Sigmoid colon (tissue), 7 donors: Measurements from ENCODE around the gene PPP1R9B. TPM values are rescaled to one million over a fixed set of nuclear protein-coding genes. Genes with fewer than 3 reads are reported as not detected.

Experiments
- DNase-seq: peaks from one replicate; pipeline ENCODE4 v3.0.0-alpha.2; 2019
- H3K27ac ChIP-seq, 4 donors: fragments of 200-600 bp; sonication (generic); one replicate each; pipeline ENCODE4 v1.5.1; 2016 to 2019; ENCODE audit warnings: mild to moderate bottlenecking in 1 of 4
- H3K27me3 ChIP-seq, 3 donors: fragments of 200-600 bp; sonication (generic); one replicate each; pipeline ENCODE4 v1.5.1; 2019; ENCODE audit warnings: mild to moderate bottlenecking in 1 of 3
- H3K36me3 ChIP-seq, 4 donors: fragments of 200-600 bp; sonication (generic); one replicate each; pipeline ENCODE4 v1.5.1; 2016 to 2019
- H3K4me1 ChIP-seq, 4 donors: fragments of 200-600 bp; sonication (generic); one replicate each; pipeline ENCODE4 v1.5.1; 2017 to 2019
- H3K4me3 ChIP-seq, 4 donors: fragments of 200-600 bp; sonication (generic); one replicate each; pipeline ENCODE4 v1.5.1; 2017 to 2019; ENCODE audit warnings: mild to moderate bottlenecking in 2 of 4, moderate library complexity in 1 of 4
- H3K9me3 ChIP-seq, 4 donors: fragments of 200-600 bp in 3 of 4; sonication (generic) in 3 of 4; one replicate each; pipeline versions ENCODE4 v1.5.1 to v1.6.1; 2013 to 2019
- EP300 ChIP-seq, 4 donors: sonication (generic); formaldehyde crosslinking; IDR thresholded peaks; one replicate each; pipeline ENCODE4 v1.6.1; 2017; ENCODE audit warnings: antibody characterized with exemption in 4 of 4
- POLR2A ChIP-seq, 2 donors: fragments of 450-650 bp; IDR thresholded peaks; one replicate each; pipeline ENCODE4 v1.6.1; 2016; ENCODE audit warnings: antibody characterized with exemption in 2 of 2, mild to moderate bottlenecking in 2 of 2, moderate library complexity in 2 of 2
- POLR2AphosphoS5 ChIP-seq, 4 donors: sonication (generic); formaldehyde crosslinking; IDR thresholded peaks; one replicate each; pipeline ENCODE4 v1.6.1; 2017; ENCODE audit warnings: antibody characterized with exemption in 4 of 4
- WGBS, 2 donors: extraction: QIAGEN DNeasy Blood & Tissue Kit; methylation state at CpG; one replicate each; pipeline ENCODE4 v1.1.7; 2013; 5-methylcytosine and 5-hydroxymethylcytosine counted together
- intact Hi-C: fragments of 100-400 bp; cut with DNase I; formaldehyde crosslinking; loops from one replicate; pipeline ENCODE4 v1.15.1; 2023
- polyA plus RNA-seq, 3 donors: library from polyadenylated mRNA; stranded (reverse); fragments of 200-250 nt; gene quantifications; one replicate each; pipeline ENCODE4 v1.2.3, GENCODE V29; 2013
- total RNA-seq, 4 donors: library from RNA; depleted of rRNA; stranded (reverse); fragments of >200 nt; gene quantifications; one replicate each; pipeline ENCODE4 v1.1.0, GENCODE V29; 2016
- TF ChIP-seq, protein P1 (sequence below), 4 experiments: fragments of 450-650 bp in 3 of 4; fragments of 200-600 bp in 1 of 4; IDR thresholded peaks; one replicate each; pipeline ENCODE4 v1.5.1; 2016 to 2019; ENCODE audit warnings: antibody characterized with exemption in 4 of 4, mild to moderate bottlenecking in 3 of 4, moderate library complexity in 2 of 4
- donor health status: healthy with polysubstance abuse.
- donor health status: Bipolar disorder and iron deficiency.
- donor health status: healthy.

The PPP1R9B gene
- total and polyA plus RNA-seq, 7 donors: 9.0 to 38.7 (median 16.8) TPM

DNA sequence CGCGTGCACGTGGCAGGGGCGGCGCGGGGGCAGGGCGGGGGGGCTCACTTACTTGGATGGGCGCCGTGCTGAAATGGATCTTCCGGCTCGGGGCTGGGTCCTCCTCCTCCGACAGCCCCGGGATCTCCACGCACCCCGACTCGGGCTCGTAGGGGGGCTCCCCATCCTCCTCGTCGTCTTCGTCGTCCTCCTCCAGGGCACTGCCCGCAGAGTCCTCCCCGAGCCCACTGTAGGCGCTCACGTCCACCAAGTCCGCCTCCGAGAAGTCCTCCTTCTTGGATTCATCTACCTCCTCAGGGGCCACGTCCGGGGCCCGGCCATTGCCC, 1.4 kb downstream of the PPP1R9B start:
- Histone ChIP-seq H3K4me1 (peaks cover 0 to 77% (median 63%) of the 10 kb centered on the region in 4 donors), H3K9me3 (no peaks in the 10 kb centered on the region), H3K36me3 (peaks cover 4 to 12% (median 10%) of the 10 kb centered on the region in 4 donors), H3K27me3 (no peaks in the 10 kb centered on the region), H3K27ac (peak overlapping the region; percentile 89 to 95 (median 92)), H3K4me3 (peak overlapping the region; percentile 69 to 92 (median 82))
- intact Hi-C loops: no loop called here
- no peak for DNase-seq
- whole genome bisulfite sequencing, 2 donors: 0% methylated on average over 30 of the region's 30 CpGs
- TF ChIP-seq POLR2A (IDR thresholded peaks at IDR 0.05): no peak
- TF ChIP-seq POLR2AphosphoS5 (IDR thresholded peaks at IDR 0.05): no peak
- TF ChIP-seq EP300 (IDR thresholded peaks at IDR 0.05): no peak
- TF ChIP-seq, protein P1, sequence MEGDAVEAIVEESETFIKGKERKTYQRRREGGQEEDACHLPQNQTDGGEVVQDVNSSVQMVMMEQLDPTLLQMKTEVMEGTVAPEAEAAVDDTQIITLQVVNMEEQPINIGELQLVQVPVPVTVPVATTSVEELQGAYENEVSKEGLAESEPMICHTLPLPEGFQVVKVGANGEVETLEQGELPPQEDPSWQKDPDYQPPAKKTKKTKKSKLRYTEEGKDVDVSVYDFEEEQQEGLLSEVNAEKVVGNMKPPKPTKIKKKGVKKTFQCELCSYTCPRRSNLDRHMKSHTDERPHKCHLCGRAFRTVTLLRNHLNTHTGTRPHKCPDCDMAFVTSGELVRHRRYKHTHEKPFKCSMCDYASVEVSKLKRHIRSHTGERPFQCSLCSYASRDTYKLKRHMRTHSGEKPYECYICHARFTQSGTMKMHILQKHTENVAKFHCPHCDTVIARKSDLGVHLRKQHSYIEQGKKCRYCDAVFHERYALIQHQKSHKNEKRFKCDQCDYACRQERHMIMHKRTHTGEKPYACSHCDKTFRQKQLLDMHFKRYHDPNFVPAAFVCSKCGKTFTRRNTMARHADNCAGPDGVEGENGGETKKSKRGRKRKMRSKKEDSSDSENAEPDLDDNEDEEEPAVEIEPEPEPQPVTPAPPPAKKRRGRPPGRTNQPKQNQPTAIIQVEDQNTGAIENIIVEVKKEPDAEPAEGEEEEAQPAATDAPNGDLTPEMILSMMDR (IDR thresholded peaks at IDR 0.05): no peak

DNA sequence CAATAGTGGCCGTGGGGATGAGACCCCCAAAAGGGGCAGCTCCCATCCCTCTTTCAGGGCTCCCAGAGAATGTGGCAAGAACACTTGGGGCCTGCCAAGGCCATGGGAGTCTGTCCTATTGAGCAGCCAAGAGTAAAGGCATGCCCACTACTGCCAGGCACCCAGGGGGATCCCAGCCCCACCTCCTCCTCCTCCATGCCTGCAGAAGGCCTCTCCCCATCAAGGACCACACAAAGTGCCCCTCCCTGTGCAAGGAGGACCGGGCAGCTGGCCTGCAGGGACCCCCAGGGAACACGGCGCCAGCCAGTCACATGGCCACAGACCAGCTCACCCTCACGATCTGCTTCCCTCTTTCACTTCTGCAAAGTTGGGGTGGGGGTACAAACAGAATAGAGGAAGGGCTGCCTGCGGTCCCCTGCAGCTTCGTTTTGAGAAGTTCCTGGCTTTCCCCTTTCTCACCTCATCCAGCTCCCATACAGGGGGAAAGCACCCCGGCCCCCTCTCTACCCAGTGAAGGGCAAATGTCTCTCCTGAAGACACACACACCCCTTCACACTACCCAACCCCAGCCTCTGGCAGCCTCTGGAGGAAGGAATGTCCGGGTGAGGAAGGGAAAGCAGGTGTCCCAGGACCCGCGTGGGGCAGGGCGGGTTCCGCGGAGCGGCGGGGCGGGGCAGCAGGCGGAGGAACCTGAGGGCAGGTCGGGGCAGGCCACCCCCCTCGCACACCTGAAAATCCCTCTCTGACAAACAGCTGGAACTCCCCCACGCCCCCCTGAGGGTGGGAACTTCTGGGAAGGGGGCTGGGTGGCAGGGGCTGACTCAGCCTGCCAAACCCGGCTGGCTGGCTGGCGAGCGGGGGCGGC, 2.0 kb downstream of the PPP1R9B start:
- H3K9me3 ChIP-seq: no peaks in the 10 kb centered on the region
- intact Hi-C loops: no loop called here
- WGBS, 2 donors: 1 to 3% methylated on average over 25 of the region's 25 CpGs
- peak overlapping the region; percentile 69 to 92 (median 82) for H3K4me3 ChIP-seq
- TF ChIP-seq POLR2A (IDR thresholded peaks at IDR 0.05): no peak
- TF ChIP-seq, protein P1 (IDR thresholded peaks at IDR 0.05): peak in 2 of 4 experiments; percentile 14 to 27
- H3K4me1 ChIP-seq: peaks cover 0 to 71% (median 57%) of the 10 kb centered on the region in 4 donors
- no peaks in the 10 kb centered on the region for H3K27me3 ChIP-seq
- H3K36me3 ChIP-seq: peaks cover 4 to 18% (median 14%) of the 10 kb centered on the region in 4 donors
- DNase-seq: no peak
- peak overlapping the region; percentile 89 to 95 (median 92) for H3K27ac ChIP-seq

DNA sequence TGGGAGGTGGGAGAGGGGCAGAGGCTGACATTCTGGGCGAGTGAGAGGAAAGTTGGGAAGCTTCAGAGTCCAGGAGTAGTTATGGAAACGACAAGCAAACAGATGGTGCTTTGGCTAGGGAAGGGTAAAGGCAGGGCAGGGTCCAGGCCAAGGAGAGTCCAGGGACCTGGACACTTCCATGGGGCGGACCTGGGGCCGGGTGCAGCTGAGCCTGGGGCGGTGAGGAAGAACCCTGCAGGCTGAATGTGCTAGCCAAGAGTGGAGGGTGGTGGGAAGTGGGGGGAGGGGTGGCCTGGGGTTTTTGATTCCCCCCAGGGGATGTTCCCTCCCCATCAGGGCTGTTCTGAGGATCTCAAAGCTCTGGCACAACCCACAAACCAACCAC, 2.6 kb downstream of the PPP1R9B start:
- intact Hi-C loops: no loop called here
- DNase-seq: no peak
- H3K4me1 ChIP-seq: peaks cover 0 to 67% (median 56%) of the 10 kb centered on the region in 4 donors
- 13 to 17% methylated on average over 5 of the region's 5 CpGs for WGBS, 2 donors
- H3K27ac ChIP-seq: peak overlapping the region; percentile 89 to 95 (median 92)
- H3K4me3 ChIP-seq: peak overlapping the region; percentile 69 to 92 (median 82)
- TF ChIP-seq, protein P1 (IDR thresholded peaks at IDR 0.05): no peak
- TF ChIP-seq POLR2A (IDR thresholded peaks at IDR 0.05): no peak
- no peak for TF ChIP-seq EP300 (IDR thresholded peaks at IDR 0.05)
- TF ChIP-seq POLR2AphosphoS5 (IDR thresholded peaks at IDR 0.05): no peak
- no peaks in the 10 kb centered on the region for H3K27me3 ChIP-seq
- peaks cover 7 to 24% (median 17%) of the 10 kb centered on the region in 4 donors for H3K36me3 ChIP-seq
- H3K9me3 ChIP-seq: no peaks in the 10 kb centered on the region

DNA sequence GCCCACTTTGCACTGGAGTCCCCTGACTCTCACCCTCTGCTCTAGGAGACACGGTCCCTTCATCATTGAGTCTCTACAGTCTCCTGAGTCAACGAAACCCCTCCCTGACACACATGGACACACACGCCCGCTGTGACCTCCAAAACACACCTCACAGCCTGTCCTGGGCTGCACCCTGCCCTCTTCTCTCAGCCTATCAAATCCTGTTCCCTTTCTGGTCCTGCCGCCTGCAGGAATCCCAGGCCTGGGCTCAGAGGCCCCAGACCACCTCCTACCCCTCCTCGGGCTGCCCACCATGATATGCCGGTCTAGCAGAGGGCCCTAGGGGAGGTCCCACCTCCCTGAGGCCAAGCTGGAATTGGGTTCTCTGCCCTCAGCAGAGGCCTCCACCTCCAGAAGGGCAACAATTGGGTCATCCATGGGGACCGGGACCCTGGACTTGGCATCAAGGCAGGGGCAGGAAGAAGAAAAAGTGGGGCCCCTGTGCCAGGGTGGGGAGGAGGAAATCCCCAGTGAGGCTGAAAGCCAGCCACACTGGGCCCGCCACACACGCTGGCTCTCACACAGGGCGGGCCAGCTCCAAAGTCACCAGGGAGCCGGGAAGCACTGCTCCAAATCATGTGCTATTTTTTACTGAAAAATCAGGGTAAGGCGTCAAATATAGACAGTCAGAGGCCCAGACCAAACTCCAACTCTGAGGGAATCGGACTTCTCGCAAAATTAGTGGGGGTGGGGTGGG, 3.4 kb downstream of the PPP1R9B start:
- TF ChIP-seq POLR2A (IDR thresholded peaks at IDR 0.05): no peak
- peak in 1 of 4 donors; percentile 8 for TF ChIP-seq POLR2AphosphoS5 (IDR thresholded peaks at IDR 0.05)
- Histone ChIP-seq H3K9me3 (no peaks in the 10 kb centered on the region), H3K36me3 (peaks cover 7 to 32% (median 21%) of the 10 kb centered on the region in 4 donors), H3K4me3 (peak overlapping the region; percentile 10 to 92 (median 79)), H3K4me1 (peaks cover 0 to 60% (median 49%) of the 10 kb centered on the region in 4 donors), H3K27ac (peak overlapping the region; percentile 89 to 95 (median 92)), H3K27me3 (no peaks in the 10 kb centered on the region)
- intact Hi-C loops: no loop called here
- DNase-seq: no peak
- WGBS, 2 donors: 43 to 56% methylated on average over 15 of the region's 15 CpGs
